GM12873 (cell line): ENCODE results near the gene OTOP2.

Source experiments
- TF ChIP-seq, protein P1 (sequence below): IDR thresholded peaks from 2 replicates; pipeline ENCODE4 v1.5.1; 2012; ENCODE audit warnings: low read depth, mild to moderate bottlenecking, moderate library complexity, low read length, control low read depth; ENCODE audit not compliant: insufficient read depth; ENCODE audit errors: missing control alignments

The OTOP2 gene

DNA sequence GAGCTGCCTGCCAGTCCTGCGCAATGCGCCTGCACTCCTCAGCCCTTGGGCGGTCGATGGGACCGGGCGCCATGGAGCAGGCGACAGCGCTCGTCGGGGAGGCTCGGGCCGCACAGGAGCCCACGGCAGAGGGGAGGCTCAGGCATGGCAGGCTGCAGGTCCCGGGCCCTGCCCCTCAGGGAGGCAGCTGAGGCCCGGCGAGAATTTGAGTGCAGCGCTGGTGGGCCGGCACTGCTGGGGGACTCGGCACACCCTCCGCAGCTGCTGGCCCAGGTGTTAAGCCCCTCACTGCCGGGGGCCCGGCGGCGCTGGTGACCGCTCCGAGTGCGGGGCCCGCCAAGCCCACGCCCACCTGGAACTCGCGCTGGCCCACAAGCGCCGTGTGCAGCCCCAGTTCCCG, 17.1 kb upstream of the OTOP2 start:
- TF ChIP-seq, protein P1, sequence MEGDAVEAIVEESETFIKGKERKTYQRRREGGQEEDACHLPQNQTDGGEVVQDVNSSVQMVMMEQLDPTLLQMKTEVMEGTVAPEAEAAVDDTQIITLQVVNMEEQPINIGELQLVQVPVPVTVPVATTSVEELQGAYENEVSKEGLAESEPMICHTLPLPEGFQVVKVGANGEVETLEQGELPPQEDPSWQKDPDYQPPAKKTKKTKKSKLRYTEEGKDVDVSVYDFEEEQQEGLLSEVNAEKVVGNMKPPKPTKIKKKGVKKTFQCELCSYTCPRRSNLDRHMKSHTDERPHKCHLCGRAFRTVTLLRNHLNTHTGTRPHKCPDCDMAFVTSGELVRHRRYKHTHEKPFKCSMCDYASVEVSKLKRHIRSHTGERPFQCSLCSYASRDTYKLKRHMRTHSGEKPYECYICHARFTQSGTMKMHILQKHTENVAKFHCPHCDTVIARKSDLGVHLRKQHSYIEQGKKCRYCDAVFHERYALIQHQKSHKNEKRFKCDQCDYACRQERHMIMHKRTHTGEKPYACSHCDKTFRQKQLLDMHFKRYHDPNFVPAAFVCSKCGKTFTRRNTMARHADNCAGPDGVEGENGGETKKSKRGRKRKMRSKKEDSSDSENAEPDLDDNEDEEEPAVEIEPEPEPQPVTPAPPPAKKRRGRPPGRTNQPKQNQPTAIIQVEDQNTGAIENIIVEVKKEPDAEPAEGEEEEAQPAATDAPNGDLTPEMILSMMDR: no peak

DNA sequence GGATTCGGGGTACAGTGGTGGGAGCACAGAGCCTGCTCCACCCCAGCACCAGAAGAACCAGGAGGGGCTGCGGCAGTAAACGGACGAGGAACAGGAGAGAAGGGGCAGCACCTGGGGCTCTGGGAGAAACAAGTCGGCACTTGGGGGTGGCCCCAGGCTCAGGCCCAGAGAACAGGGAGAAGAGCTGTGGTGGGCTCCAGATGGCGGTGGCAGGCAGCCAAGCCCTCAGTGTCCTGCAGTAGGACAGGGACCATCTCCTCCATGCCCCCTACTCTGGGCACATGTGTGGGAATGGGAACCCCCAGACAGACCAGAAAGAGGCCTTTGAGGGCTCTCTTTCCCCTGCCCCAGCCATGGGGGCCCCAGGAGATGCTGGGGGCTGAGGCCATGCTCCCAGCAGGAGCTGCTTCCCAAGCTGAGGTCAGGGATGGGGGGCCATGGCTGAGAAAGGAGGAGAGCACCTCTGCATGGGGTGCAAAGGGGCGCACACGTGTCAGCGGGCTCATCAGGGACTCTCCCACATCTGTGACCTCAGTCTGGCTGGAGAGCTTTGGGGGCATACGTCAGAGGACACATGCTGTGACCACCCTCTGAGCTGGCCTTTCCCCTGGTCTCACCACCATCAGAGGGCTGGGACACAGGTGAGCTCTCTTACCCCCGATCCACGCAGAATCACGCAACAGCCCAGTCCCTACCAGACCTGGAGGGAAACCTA, 7.8 kb upstream of the OTOP2 start:
- TF ChIP-seq, protein P1: no peak

DNA sequence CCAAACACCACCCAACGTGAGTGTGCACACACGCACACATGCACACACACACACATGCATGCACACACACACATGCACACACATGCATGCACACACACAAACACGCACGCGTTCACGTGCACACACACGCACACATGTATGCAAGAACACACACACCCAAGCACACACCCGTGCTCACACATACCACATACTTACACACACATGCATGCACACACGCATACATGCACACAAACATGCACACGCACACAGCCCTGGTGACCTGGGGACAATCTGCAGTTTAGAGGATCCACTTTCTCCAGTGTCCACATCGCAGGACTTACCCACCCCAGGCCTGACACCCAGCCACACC, 7.2 kb upstream of the OTOP2 start:
- TF ChIP-seq, protein P1: no peak

DNA sequence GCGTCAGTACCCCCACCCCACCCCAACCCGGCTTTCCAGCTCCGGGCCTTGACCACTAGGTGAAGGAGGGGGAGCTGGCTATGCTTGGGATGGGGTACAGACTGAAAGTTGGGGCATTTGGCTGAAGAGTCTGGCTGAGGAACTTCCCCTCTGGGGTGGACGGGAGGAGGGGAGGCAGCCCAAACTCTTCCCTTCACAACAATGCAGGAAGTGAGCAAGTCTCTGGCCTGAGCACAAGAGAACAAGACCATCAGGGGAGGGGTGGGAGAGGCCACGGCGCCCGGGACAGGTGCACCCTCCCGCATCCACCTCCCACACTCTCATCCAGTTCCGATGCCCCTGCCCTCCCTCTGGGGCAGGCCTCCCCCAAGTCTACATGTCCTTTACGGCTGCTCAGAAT, 6.6 kb upstream of the OTOP2 start:
- TF ChIP-seq, protein P1: no peak

DNA sequence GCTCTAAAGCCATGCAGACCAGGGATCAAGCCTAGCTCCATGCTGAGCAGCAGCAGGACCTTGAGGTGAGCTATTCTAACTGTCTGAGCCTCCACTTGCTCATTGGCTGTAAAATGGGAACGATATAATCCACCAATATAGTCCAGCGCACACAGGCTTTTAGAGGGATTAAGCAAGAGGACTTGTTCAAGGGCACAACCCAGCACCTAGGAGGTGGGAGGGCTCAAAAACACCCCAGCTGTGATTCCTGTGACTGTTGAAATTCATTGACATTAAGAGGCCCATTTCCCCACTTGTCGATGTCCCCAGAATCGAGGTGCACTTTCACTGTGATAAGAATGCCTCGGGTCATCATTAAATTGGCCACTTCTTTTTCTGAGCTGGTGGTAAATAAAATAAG, 5.2 kb upstream of the OTOP2 start:
- TF ChIP-seq, protein P1: no peak

DNA sequence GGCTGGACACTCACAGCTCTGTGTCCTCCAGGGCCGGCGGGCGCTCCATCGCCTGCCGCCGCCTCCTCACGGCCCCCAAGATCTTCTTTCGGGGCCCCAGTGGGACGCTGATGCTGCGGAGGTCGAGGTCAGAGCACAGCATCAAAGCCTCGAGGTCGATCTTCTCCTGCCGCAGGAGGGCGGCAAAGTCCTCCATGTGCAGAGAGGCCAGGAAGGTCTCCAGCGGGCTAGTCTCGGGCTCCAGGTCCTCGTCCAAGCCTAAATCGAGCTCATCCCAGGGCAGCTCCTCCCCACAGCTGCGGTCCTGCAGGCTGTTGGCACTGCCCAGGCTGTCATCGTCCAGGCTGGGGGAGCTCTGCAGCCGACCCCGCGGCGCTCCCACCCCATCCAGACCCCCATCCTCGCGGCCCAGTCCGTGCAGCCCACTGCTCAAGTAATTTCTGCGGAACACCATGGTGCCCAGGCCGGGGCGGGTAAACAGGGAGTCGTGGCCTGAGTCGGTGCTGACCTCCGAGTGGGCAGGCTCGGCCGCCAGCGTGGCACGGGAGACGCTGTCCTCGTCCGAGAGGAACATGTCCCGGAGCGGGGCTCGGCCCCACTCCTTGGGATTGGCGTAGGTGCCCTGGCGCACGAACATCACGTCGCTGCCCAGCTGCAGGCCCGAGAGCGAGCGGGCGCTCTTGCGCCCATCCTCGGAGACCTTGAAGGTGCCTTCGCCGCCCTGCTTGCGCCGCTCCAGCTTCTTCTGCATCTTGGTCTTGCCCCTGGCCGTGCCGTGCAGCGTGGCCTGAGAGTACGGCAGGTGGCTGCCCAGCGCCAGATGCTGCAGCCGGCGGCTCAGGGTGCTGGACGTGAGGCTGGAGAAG, 4.4 kb upstream of the OTOP2 start:
- TF ChIP-seq, protein P1: no peak

DNA sequence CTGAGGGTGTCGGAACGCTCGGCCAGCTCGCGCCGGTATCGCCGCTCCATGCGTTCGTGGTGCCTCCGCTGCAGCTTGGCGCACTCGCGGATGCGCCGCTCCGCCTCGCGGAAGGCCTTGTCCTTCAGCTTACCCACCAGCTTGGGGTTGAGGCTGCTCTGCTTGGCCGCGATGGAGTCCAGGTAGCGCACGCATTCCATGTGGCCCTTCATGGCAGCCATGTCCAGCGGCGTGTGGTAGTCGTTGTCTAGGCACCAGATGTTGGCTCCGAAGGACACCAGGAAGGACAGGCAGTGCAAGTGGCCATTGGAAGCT, 3.8 kb upstream of the OTOP2 start:
- TF ChIP-seq, protein P1: no peak
